Activated T-helper 9 cell treated with anti-CD3 and anti-CD28 coated beads, Interleukin-2, amount 50 U/mL, for 16 hours (primary cell): Measurements from ENCODE around the gene FLYWCH2.
A peak's percentile ranks its signal among the peaks of the same experiment; 100 is the strongest.

Experiments used
- DNase-seq: peaks from one replicate; pipeline ENCODE4 v3.0.0-alpha.2; 2020; ENCODE audit warnings: low read depth

FLYWCH2 gene

DNA sequence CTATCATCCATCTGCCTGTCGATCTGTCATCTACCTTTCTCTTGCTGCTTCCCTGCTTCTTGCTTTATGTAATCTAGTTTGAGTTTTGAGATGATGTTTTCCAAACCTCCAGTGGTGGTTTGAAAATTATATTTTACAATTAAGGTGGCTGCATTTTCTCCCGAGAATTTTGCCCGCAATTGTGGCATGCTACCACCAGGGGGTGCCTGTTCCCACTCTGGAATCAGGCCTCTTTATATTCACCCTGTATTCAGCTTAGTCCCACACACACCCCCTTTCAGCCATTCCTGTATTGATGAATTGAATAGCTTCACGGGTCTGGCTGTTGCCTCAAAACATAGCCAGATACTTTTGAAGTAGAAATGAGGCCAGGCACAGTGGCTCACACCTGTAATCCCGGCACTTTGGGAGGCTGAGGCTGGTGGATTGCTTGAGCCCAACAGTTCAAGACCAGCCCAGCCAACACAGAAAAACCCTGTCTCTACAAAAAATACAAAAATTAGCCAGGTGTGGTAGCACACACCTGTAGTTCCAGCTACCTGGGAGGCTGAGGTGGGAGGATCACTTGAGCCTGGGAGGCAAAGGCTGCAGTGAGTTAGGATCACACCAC, 28.2 kb upstream of the FLYWCH2 start:
- no peak for DNase-seq

- DNase-seq: no peak
Measured at GRCh38 chr16:2855536-2855935, 27.5 kb upstream of the FLYWCH2 start.

GRCh38 chr16:2856061-2856670, 26.8 kb upstream of the FLYWCH2 start:
- DNase-seq: no peak

DNA sequence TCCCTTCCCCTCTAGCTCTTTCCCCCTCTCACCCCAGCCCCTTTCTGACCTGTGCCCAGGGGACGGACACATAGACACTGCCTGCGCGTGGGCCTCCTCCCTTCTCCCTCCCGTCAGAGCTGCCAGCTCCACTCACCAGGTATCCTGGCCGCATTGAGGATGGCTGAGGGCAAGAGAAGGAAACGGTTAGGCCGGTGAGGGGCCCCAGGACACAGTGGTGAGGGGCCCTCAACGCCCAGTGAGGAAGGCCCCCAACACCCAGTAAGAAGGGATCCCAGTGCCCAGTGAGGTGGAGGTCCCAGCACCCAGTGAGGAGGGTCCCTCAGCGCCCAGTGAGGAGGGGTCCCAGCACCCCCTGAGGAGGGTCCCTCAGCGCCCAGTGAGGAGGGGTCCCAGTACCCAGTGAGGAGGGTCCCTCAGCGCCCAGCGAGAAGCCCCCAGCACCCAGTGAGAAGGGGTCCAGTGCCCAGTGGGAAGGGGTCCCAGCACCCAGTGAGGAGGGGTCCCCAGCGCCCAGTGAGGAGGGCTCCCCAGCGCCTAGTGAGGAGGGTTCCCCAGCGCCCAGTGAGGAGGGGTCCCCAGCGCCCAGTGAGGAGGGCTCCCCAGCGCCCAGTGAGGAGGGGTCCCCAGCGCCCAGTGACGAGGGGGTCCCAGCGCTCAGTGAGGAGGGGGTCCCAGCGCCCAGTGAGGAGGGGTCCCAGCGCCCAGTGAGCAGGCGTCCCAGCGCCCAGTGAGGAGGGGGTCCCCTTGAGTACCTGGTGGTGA, 26.1 kb upstream of the FLYWCH2 start:
- no peak for DNase-seq

DNA sequence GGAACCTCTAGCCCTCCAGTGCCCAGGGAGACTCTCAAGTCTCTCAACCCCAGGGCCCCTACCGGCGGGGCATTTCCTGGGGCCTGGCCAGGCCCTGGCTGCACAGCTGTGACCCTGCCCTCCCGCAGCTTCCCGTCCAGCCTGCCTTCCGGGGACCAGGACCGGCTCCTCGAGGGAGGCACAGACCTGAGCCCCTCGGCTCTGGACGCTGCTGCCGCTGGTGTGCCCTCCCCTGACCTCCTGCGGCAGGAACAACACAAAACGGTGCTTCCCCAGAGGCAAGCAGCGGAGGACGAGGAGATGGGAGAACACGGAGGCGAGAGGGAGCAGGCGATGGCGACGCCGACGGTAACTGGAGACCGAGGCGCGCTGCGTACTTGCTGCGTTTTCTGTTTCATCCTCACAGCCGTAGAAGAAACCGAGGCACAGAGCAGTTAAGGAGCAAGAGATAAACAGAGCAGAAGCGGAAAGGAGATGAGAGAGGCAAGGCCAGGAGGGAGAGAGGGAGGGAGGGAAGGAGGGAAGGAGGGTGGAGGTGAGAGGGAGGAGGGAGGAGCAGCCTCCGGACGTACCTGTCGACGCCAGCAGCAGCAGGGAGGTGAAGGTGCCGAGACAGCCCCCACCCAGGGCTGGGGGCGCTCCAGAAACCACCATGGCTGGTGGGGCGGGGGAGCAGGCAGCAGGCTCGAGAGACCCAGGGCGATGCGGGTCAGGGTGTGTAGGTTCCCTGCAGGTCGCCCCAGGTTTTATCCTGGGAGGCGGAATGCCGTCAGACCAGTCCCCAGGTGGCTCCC, 25.4 kb upstream of the FLYWCH2 start, which contains the start of gene PRSS22:
Gene PRSS22 (minus strand): TSS at position 720 of the 794 bp plus-strand sequence. CDS start 66 bp downstream, at position 654.
- DNase-seq: no peak

DNA sequence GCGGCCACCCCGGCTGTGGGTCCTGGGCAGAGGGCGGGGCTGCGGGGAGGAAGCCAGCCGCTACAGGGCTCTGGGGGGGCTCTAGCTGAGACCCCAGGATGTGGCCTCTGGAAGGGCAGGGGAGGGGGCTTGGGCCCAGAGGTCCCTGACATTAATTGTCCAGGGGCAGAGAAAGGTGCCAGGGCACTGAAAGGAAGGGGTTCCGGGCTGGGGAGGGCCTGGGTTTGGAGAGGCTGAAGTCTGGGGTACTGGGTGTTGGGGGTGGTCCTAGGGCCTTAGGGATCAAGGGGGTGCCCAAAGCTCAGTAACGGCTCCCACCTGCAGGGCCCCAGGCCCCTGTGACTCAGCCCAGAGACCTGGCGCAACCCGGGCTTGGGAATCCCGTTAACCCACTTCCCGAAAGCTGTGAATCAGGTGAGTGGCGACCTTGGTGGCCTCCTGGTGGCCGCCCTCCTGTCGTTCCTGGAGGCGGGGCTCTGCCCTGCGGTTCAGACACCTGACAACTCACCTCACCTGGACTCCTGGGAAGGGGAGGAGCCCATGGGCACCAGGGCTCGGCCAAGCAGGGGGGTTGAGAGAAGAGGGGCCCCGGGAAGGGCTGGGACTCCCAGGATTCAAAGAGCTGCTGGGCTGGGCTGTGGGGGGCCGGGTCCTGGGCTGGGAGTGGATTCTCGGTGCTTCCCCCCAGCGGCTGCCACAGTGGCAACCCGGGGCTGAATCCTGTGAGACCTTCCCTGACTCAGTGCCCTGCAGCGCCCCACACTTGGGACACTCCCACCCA, 24.6 kb upstream of the FLYWCH2 start:
- DNase-seq: no peak

GRCh38 chr16:2859686-2860265, 23.2 kb upstream of the FLYWCH2 start:
- no peak for DNase-seq

- DNase-seq: no peak
Measured at GRCh38 chr16:2860826-2861567, 22.0 kb upstream of the FLYWCH2 start.

DNA sequence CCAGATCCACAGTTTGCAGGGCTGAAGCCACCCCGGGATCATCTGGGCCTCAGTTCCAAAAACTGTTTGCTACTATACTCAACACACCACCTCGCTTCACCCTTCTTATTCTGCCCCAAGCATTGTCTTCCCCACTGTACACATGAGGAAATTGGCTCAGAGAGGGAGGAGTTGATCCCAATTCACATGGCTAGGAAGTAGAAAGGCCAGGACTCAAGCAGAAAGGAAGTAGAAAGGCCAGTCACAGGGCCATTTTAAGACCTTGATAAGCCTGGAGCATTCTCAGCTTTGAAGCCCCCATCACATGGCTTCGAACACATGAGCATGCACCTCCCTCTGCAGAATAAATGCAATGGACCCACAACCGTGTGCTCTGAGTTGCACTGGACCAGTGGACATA, 17.4 kb upstream of the FLYWCH2 start:
- no peak for DNase-seq

DNA sequence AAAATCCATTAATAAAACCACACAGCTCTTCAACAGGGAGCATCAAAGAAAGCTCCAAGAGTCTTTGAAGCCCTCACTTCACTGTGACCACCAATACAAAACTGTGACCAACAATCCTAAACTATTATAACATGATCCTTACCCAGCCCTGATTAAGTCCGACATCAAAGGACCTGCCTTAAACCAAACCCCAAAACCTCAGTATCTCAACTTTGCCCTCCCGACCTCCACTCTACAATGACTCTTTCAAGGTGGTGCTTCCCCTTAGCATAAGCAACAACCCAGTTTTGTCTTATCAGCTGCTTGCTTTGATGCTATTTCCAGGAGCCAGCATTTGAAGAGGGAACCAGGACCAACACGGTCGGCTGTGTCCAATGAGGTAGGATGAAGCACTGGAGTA, 16.6 kb upstream of the FLYWCH2 start:
- DNase-seq: no peak

GRCh38 chr16:2867661-2867986, 15.4 kb upstream of the FLYWCH2 start:
- DNase-seq: no peak

DNA sequence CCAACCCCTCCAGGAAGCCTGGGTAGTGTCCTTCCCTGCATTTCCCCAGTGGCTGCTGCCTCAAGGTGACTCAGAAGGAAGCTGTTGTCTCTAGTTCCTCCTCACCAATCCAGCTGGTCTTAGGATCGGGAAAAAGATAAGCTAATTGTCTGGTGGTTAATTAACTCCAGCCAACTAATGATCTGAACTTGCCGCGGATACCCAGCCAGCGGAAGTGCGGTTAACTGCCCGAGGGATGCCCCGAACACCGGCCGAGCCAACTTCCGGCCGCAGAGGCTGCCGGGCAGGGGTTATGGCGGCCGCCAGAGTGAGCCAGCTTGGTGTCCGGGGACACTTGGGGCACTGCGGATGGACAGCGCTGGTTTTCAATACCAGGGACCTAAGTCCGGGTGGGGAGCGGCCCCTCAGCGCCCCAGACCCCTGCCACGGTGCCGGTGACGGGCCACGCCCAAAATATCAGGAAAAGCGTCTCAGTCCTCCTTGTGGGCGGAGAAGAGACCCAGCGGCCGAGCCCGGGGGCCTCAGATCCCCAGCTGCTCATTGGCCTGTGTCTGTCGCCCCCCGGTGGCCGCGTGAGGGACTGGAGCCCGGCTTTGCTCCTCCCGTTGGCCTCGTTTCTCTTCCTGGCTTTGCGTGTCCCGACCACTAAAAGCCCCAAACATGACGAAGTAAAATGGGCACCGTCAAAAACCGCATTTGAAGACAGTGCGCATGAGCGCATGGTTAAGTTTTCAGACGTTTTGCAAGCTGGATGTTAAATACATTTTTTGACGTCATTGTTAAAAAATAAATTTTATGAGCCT, 14.8 kb upstream of the FLYWCH2 start:
- DNase-seq: peak; percentile 94

DNA sequence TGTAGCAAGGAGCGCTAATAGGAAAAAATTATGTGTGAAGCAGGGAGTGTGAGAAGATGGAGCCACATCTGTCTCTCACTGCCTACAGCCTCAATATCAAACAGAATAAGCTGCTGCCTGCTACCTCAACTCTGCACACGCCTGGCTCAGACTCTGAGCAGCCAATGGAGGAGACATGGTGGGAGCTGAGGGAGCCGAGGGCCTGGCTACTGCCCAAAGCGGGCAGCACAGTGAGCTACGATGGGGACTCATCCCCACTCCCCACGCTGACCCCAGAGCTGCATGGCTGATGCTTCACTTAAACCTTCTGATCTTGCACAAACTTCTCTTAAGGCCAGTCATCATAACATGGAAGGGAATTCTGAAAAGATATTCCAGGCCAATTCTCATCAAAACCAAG, 11.1 kb upstream of the FLYWCH2 start:
- no peak for DNase-seq

DNA sequence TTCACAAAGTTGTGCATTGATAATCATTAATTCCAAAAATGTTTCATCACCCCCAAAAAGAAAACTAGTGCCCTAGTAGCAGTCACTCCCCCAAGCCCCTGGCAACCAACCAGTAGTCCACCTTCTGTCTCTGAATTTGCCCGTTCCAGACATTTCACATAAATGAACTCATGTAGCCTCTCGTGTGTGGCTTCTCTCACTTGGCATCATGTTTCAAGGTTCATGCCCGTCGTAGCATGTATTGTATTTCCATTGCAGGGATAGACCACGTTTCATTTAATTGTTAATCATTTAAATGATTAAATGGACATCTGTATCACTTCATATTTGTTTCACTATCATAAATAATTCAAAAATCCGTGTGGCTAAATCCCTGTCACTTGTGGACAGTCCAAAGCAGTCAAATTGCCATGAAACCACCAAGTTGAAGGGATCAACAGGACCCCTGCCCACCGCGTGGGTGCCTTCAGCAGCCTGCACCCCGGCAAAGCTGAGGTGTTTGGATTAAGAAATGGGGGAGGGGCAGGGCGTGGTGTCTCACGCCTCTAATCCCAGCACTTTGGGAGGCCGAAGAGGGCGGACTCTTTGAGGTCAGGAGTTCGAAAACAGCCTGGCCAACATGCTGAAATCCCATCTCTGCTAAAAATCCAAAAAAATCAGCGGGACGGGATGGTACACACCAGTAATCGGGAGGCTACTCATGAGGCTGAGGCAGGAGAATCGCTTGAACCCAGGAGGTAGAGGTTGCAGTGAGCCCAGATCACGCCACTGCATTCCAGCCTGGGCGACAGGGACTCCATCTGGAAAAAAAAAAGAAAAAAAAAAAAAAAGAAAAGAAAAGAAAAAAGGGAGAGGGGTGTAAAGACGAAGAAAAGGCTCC, 8.7 kb upstream of the FLYWCH2 start:
- no peak for DNase-seq

DNA sequence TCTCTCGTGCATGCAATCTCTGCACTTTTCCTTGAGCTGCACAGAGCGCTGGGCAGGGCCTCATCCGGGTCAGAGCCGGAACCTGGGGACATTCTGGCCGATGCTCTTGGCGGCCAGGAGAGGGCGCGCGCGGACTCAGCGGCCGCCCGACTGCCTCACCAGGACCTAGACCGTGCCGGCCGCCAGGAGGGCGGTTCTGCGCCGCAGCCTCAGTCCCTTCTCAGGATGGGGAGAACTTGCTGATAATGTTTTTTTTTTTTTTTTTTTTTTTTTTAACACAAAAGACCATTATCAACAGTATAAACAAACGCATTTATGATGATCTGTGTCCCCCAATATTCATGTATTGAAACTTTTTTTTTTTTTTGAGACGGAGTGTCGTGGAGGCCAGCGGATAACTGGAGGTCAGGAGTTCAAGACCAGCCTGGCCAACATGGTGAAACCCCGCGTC, 8.1 kb upstream of the FLYWCH2 start:
- peak; percentile 60 for DNase-seq

- no peak for DNase-seq
Measured at GRCh38 chr16:2879854-2880508, 3.0 kb upstream of the FLYWCH2 start.

DNA sequence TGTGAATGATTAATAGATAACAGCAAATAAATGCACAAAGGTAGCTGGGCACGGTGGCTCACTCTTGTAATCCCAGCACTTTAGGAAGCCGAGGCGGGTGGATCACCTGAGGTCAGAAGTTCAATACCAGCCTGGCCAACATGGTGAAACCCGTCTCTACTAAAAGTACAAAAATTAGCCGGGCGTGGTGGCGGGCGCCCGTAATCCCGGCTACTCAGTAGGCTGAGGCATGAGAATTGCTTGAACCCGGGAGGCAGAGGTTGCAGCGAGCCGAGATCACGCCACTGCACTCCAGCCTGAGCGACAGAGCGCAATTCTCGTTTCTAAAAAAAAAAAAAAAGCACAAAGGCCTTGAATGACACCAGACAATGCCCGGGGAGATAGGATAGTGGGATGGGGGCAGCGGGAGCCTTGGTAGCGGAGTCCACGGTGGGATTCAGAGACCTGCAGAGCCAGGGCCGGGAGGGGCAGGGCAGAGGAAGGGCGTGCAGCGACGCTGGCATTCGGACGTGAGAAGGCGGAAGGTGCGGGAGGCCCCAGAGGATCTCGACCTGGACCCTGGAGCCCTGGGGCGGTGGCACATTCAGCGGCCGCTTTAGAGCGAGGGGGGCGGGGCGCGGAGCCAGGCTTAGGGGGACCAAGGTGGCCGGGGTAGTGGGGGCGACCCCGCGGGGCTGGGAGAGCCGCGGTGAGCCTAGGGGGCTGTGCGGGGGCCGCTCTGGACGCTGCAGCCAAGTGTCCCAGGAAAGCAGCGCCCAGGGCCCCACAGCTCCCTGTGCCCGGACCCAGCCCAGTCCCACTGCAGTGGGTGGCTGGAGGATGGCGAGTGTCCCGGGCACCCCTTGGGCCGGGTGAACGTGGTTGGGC, 999 bp upstream of the FLYWCH2 start:
- no peak for DNase-seq
